NCI-H2171 treated with DMSO at 0.1 percent for 48 hours (cell line): Measurements from ENCODE around the gene RABL2B.

Experiments
- DNase-seq: peaks from one replicate; lab custom pipeline; 2025; lab: John Stamatoyannopoulos, UW

The RABL2B gene

DNA sequence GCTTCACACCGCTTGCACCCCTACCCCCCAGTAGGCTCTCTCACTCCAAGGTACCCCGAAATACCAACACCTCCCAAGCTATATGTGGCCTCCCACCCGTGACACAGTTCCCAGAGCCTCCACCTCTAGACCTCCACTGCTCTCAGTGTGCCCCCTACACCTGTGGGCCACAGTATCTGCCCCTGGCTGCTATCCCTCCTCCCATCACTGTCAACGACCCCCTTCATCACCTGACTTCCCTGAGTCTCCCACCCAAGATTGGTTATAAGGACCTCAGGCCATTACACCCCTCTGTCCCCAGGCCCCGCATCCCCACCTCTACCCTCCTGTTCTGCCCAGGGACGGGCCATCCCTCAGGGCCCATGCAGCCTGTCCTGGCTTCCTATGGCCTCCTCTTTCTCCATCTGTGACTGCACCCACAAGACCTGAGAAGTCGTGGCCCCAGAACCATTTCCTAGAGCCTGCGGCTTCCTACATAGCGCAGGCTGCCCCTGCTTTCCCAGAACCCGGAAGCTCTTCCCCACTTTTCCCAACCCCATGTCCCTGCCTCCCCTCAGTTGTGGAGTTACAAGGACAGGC lies 44.7 kb downstream of the RABL2B start:
- DNase-seq, result no peak

DNA sequence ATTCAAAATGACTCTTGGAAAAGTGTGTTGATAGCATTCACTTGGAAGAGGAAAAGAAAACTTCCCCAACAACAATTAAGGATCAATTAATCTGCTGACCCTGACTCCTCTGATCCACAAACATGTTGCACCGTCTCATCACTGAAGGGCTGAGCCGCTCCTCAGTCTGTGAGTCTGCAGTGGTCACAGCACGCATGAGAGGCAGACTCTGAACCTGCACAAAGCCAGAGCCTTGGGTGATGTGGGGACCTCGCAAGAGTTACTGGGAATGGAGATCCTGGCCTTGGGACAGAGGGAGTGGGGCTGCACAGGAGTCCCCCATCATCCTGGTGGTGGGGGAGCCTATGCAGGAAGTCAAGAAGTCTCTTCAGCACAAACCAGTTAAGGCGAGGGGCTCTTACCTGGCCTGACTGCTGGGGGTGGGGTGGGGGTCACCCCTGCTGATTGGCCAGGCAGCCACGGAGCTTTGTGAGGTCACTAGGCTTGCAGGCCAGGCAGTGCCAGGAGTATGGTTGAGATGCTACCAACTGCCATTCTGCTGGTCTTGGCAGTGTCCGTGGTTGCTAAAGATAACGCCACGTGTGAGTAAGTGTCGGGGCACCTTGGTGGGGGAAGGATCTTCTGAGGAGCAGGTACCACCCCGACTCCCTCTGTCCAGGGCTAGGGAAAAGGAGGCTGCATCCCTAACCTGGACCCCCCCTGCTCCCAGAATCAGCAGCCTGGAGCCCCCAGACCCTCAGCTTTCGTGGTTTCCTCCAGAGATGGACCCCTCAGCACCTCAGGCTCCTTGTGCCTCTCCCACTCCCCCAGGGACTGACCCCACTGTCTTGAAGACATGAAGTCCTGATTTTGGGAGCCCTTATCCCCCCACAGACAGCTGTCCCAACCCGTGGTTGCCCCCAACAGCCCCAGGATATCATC lies 45.4 kb downstream of the RABL2B start, which contains the start of gene ACR:
Gene ACR (plus strand): TSS at position 477 of the 921 bp plus-strand sequence. CDS start 32 bp downstream, at position 509.
- no peak for DNase-seq

DNA sequence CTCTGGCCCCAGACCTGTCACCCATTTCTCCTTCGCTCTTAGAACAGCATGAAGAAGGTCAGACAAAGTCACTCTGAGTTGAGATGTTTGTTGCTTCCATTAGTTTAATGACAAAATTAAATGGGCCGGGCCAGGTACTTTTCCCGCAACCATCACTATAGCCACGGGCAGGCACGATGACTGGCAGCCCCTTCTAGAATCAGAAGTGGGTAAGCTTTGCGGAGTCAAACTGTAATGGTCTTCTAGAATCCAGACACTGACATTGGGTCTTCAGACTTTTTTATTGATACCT lies 47.8 kb downstream of the RABL2B start:
- no peak for DNase-seq

DNA sequence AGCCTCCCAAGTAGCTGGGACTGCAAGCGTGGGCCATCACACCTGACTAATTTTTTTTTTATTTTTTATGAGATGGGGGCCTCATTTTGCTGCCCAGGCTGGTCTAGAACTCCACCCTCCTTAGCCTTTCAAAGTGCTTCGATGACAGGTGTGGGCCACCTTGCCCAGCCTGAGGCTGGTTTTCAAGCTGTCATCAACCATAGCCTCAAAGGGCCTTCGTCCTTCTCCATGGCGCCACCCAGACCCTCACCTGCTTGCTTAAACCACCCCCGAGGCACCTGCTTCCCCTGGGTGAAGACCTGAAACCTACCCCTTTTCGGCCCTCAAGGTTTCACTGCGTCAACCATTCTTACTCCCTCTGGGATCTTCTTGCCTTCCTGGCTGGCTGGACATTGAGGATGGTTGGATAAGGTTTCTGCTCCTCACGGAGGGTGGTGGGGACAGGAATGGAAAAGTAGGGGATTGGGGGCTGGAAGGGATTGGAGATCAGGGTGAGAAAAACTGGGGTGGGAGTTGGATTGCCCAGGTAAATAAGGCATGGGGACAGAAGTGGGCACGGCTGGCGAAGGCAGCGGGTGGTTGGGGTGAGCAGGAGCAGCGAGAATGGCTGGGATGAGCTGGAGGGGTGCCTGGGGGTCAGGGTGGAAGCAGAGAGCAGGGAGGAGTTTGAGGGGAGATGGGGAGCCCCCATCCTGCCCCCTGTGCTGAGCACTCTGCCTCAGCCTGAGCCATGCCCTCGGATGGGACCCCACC lies 48.3 kb downstream of the RABL2B start:
- no peak for DNase-seq

DNA sequence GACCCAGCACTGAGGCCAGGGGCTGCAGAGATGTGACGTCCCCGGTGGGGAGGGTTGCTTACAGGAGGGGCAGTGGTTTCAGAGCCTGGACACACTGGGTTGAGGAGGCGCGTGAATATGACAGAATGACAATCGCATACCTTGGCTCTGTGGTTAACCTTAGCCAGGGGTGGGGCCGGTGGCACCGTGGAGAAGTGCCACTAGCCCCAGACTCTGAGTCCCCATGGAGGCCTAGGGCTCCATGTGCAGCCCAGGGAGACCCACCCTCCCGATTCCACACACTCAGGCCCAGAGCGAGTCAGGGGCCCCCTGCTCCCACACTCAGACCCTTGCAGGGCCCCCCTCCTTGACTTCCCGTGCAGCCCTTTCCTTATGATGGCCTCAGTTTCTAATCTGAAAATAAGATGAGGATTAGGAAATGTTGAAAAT lies 49.1 kb downstream of the RABL2B start:
- no peak for DNase-seq

DNA sequence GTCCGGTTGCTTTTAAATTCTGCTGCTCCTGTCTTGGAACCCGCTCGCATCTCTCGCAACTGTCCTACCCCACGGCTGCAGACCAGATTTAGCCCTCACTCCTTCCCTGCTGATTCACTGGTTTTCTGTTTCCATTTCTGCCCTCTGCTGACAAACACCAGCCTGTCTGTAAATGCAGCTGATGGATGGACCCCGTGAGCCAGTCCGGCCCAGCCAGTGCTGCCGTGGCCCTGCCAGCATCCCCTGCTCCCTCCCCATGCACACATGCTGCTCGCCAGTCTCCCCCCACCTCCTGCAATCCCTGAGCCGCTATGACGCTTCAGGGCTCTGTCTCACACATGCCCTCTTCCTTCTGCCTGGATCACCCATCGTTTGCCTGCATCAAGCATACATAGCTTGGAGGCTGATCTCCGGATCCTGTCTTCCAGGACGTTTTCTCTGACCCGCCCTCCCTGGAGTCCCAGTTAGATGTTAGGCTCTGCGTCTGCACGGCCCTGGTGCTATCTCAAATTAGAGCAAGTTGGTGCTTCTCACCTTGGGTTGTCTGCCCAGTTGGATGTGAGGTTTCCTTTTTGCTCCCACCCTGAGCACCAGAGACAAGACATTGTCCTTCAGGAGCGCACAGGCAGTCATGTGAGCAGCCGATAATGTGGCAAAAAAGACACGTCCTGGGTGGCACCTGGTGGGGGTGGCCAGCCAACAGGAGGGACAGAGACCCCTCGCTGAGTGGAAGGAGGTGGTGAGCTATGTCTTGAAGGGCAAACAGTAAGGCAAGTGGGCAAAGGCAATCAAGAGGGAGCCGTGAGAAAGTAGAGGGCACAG lies 49.7 kb downstream of the RABL2B start:
- no peak for DNase-seq

DNA sequence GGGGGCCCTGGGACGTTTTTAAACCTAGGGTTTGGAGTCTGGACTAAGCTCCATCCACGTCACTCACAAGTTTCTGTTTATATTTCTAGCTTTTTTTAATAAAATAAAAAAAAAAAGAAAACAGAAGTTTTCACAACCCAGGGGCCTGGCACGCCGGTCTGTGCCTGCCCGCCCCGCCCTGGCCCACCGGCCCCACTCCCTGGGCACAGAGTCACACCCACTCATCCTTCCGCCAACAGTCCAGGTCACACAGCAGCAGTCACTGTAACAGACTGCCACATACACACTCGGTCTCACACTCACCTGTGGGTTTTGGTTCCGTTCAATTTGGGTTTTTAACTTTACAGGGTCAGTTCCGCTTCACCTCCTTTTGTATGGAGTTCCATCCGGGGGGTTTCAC lies 50.8 kb downstream of the RABL2B start:
- DNase-seq, result no peak

DNA sequence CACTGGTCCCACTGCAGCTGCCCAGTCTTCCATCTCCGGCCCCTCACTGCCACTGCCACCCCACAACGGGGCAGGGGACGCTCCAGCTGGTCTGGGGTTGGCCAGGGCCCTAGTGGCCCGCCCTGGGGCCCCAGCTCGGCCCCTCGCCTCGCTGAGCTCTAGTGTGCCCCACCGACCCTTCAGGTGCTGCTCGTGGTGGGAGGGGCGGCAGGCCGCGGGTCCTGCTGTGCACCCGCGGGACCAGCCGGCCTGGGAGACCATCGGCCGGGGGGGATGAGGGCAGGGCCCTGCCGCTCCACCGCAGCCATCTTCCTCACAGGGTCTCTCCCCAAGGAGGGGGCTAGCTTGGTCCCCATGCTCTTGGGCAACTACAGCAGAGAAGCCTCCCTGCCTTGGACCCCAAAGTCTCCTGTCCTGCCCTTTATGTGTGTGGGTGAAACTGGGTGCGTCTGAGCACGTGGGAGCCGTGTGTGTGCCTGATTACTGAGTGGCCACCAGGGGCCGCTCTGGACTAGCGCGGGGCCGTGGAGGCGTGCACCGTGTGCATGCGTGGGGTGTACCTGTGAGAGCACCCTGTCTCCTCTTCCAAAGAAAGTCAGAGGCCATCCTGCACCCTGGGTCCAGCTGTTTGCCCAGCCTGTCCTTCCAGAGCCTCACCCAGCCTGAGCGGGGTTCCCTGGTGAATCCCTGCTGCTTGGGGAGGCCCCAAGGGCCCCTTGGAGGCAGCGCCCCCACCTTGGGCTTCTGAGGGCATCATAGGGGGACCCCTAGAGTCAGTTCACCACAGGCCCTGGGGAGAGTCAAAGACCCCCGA lies 51.4 kb downstream of the RABL2B start:
- peak; percentile 32 for DNase-seq

DNA sequence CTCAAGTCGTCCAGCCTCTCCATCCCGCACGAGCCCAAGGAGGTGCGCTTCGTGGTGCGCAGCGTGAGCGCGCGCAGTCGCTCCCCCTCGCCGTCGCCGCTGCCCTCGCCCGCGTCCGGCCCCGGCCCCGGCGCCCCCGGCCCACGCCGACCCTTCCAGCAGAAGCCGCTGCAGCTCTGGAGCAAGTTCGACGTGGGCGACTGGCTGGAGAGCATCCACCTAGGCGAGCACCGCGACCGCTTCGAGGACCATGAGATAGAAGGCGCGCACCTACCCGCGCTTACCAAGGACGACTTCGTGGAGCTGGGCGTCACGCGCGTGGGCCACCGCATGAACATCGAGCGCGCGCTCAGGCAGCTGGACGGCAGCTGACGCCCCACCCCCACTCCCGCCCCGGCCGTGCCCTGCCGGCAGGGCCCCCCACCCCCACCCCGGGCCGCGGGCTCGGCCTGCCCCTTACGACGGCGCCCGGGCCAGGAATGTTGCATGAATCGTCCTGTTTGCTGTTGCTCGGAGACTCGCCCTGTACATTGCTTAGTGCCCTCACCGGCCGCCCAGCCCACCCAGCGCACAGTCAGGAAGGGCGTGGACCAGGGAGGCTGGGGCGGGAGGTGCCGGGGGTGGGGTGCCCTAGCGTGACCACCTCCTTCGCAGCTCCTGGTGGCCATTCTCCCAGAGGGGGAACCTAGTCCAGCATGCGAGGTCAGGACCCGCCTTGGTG lies 52.3 kb downstream of the RABL2B start:
- no peak for DNase-seq

DNA sequence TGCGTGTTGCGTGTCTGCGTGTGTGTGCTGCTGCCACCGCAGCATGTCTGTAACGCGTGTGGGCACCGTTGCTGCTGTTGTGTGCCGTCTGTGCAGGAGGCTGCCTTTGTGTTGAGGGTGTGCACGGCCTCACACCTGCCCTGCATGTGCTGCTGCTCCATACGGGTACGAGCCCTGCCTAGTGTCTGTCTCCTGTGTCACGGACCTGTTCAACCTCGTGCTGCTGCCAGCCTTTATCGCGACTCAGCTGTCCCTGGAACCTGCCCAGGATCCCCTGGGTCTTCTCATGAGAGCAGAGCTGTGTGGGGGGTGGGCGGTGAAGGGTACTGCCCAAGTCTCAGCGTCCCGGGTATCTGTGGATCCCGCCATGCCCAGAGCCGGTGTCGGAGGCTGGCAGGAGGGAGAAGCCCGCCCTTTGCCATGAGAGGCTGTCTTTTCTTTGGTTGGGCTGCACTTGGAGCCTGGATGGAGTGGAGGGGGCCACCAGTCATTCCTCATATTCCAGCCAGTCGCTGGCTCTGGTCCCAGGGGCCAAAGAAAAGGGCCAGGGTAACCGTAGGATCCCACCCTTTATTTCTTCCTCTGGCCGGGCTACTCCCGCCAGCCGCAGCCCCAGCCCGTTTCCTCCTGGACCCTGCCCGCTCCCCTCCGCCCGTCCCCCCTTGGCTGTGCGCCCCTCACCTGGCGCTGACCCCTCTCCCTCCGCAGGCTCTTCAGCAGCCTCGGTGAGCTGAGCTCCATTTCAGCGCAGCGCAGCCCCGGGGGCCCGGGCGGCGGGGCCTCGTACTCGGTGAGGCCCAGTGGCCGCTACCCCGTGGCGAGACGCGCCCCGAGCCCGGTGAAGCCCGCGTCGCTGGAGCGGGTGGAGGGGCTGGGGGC lies 53.2 kb downstream of the RABL2B start:
- no peak for DNase-seq

DNA sequence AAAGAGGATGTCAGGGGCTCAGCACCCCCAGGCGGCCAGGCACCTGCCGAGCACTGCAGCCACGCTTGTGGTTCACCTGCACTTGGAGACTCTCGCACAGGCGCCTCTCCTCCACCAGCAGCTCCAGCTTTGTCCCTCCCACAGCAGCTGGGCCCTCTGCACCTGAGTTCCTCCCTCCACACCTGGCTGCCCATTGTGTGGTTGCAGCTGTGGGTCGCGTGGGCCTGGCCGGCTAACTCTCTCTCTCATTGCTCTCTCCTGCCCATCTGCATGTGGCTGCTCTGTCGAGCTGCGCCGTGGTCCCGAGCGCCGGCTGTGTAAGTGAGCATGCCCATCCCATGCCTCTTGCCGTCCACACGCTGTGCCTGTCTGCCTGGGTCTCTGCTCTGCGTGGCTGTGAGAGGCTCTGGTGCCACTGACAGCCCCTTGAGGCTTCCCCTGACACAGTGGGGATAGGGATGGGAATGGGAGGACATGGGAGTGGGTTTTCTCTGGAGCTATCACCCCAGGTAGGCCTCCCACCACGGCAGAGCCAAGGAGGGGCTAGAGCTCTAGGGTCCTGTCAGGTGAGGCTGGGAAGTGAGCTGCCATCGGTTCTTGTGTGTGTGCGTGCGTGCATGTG lies 53.9 kb downstream of the RABL2B start:
- peak; percentile 12 for DNase-seq

DNA sequence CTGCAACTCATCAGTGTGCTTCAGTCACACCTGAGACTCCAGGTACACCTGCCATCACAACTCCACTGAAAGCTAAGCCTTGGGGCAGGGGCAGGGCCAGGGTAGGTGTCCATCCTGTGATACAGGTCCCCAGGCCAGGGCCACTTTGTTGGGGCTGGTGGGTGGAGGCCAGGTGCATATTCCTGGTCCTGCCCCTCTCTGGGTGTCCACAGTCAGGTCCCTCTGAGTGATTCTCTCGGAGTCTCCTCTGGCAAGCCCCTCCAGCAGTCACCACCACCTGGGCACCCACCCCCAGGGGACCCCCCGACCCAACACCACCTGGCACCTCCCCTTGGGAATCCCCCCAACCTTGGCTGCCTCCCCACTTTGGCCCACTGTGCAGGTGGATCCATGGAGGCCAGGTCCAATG lies 54.9 kb downstream of the RABL2B start:
- DNase-seq, result no peak

DNA sequence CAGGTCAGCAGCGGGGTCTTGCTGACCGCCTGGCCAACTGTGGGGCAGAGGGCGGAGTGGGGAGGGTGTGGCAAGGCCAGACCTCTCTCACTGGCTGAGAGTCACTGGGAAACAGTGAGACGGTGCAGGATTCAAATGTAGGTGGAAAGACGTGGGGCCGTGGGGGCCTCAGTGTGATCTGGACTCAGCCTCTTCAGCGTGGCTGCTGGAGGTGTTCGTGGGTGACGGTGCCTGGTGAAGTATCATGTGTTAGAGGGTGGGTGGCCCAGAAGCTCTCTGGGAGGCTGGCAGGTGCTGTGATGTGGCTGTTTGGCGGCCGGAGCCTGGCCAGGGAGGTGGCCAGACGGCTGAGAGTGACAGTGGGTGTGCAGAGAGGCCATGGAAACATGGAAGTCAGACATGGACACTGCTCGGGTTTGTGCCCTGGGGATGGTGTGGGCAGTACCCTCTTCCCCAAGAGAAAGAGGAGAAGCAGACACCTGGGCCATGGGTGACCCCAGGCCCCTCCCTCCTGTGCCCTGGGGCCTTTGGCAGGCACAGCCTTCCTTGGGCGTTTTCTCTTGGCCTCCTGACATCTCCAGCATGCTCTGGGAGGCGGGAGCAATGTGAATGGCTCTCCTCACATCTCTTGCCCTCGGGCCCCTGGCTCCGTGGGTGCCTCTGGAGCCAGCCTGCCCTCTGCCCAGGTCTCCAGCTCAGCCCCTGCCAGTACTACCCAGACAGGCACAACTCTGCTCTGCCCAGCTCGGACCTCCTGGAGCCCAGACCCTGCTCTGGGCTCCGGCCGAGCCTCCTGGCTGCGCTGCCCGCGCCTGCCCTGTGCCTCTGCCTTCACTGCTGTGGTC lies 55.5 kb downstream of the RABL2B start:
- DNase-seq, result no peak

DNA sequence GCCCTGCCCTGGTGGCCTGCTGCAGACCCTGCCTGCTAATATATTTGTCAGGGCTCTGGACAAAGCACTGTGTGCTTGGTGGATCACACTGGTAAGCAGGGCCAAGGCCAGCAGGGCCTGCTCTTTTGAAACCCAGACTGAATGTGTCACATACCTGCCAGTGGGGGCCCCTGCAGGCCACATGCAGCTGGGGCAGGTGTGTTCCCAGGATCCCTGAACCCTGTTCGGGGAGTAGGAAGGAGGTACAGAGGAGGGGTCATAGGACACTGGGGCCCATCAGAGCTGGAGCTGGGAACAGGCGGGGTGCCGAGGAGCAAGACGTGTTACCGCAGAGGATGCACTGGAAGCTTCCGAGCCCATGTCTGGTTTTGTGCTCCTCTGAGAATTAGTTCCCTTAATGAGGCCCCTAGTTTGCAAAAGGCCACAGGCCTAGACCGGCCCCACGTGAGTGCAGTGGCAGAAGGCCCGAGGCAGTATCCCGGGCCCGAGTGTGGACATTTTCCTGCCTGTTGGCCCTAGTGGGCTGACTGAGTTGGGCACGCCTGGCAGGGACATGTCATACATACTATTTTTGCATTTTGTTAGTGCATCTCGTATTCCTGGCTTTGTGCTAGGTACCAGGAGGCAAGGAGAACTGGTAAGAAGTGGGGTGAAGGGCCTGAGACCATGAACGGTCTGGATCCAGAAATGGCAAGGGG lies 56.6 kb downstream of the RABL2B start:
- no peak for DNase-seq

DNA sequence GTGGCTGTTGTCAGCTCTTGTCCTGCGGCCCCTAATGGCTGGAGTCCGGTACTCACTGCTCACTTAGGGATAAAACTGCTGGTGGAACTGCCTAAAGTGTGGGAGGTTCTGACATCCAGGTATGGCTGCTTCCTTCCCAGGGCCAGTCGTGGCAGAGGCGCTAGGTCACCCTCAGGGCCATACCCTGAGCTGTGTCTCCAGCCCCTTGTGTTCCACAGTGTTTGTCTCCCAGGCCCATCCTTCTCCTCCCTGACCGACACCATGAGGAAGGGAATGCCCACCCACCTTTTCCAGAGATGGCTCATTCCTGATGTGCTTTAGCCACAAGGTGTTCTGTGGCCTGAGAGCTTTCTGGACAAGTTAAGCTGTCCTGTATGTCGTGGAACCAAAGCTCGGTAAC lies 57.8 kb downstream of the RABL2B start:
- no peak for DNase-seq

DNA sequence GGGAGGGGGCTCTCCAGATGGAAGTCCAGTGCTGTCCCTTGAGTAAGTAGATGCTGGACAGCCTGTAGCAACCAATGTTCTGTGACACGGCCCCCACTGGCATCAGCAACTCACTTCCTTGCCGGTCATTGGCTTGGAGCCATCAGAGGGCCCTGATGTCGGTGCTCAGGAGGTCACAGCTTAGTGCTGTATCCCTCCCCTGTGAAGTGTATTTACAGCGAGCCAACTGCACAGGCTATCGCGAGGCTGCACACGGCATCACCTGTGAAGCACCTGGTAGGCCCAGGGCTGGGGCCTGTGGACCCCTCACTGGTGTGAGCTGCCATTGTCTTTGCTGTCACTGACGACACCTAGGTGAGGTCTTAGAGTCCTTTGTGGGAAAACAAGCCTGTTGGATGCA lies 58.8 kb downstream of the RABL2B start:
- no peak for DNase-seq

DNA sequence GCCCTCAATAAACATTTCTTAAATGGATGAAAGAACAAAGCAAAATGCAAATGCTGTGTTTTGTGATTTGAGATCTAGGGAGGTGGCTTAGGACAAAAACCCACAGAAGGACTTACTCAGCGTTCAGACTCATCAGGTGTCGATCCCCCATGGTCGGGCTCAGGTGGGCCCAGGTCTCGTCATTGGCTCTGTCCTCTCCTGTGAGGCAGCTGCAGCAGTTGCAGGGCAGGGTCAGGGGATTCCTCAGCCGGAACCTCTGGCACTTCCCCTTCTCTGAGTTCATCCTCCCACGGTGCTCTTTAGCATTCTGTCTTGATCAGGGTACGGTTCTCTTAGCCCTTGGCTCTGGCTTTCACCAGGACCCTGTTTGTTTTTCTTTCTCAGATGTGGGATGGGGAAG lies 59.4 kb downstream of the RABL2B start:
- no peak for DNase-seq
